ENCODE results near the gene UBE2D3. TPM values are rescaled to one million over a fixed set of nuclear protein-coding genes. Genes with fewer than 3 reads are reported as not detected.

The UBE2D3 gene
- total and polyA plus RNA-seq, 2 experiments from 2014 or later, result 277 to 418 TPM

DNA sequence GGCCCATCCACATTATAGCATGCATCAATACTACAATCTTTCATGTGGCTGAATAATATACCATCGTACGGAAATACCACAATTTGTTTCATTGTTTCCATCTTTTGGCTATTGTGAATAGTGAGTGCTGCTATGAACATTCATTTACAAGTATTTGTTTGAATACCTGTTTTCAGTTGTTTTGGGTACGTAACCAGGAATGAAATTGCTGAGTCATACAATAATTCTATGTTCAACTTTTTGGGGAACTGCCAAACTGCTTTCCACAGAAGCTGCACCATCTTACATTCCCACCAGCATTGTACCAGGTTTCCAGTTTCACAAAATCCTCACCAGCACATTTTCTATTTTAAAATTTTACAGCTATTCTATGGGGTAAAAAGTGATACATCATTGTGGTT is 38.0 kb downstream of the UBE2D3 start:
- TF ChIP-seq EZH2phosphoT487 (IDR thresholded peaks at IDR 0.05; ENCODE audit: low read depth, severe bottlenecking, unreplicated experiment), result no peak
- TF ChIP-seq EZH2 (IDR thresholded peaks at IDR 0.05; ENCODE audit: borderline replicate concordance), result no peak
- TF ChIP-seq, protein P1, sequence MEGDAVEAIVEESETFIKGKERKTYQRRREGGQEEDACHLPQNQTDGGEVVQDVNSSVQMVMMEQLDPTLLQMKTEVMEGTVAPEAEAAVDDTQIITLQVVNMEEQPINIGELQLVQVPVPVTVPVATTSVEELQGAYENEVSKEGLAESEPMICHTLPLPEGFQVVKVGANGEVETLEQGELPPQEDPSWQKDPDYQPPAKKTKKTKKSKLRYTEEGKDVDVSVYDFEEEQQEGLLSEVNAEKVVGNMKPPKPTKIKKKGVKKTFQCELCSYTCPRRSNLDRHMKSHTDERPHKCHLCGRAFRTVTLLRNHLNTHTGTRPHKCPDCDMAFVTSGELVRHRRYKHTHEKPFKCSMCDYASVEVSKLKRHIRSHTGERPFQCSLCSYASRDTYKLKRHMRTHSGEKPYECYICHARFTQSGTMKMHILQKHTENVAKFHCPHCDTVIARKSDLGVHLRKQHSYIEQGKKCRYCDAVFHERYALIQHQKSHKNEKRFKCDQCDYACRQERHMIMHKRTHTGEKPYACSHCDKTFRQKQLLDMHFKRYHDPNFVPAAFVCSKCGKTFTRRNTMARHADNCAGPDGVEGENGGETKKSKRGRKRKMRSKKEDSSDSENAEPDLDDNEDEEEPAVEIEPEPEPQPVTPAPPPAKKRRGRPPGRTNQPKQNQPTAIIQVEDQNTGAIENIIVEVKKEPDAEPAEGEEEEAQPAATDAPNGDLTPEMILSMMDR (IDR thresholded peaks at IDR 0.05; ENCODE audit: poor library complexity), result no peak

DNA sequence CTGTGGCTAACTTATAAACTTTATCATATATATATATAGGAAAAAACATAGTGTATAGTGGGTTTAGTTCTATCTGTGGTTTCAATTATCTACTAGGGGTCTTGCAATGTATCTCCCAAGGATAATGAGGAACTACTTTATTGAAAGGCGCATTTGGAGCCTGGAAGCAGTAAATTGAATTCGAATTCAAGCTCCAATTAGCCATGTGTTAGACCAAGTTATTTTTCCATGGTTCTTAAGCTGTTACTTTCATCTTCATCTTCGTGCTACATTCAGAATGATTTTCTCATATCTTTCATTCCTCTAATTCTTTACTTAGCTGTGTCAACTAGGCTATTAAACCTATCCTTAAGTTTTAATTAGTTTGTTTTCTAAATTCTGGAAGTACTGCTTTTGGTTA is 39.4 kb downstream of the UBE2D3 start:
- no peak for DNase-seq (ENCODE audit: low spot score)
- Histone ChIP-seq H3K27ac (no peak overlapping the region), H4K20me1 (ENCODE audit: insufficient read depth, poor library complexity, severe bottlenecking) (no peaks in the 10 kb centered on the region), H3K27me3 (no peaks in the 10 kb centered on the region), H2AFZ (no peak overlapping the region), H3K4me3 (no peak overlapping the region), H3K79me2 (no peaks in the 10 kb centered on the region), H3K4me2 (no peak overlapping the region), H3K36me3 (replicated peaks; ENCODE audit: insufficient read depth, low read depth) (no peaks in the 10 kb centered on the region), H3K9me2 (replicated peaks; ENCODE audit: insufficient read depth) (no peaks in the 10 kb centered on the region), H3K4me1 (ENCODE audit: insufficient read depth) (no peaks in the 10 kb centered on the region), H3K9me3 (ENCODE audit: low read depth) (no peaks in the 10 kb centered on the region)
- no peak for TF ChIP-seq EZH2 (IDR thresholded peaks at IDR 0.05; ENCODE audit: borderline replicate concordance)
- no peak for TF ChIP-seq EZH2phosphoT487 (IDR thresholded peaks at IDR 0.05; ENCODE audit: low read depth, severe bottlenecking, unreplicated experiment)
- TF ChIP-seq, protein P1 (IDR thresholded peaks at IDR 0.05; ENCODE audit: poor library complexity), result no peak
- WGBS (ENCODE audit: low lambda C conversion rate, missing lambda C conversion rate), result 95% methylated on average over 3 of the region's 3 CpGs

More for the DNA sequence above, 38.0 kb downstream of the UBE2D3 start:
- Histone ChIP-seq H3K4me2 (no peak overlapping the region), H2AFZ (no peak overlapping the region), H3K9me2 (replicated peaks; ENCODE audit: insufficient read depth) (no peaks in the 10 kb centered on the region), H4K20me1 (ENCODE audit: insufficient read depth, poor library complexity, severe bottlenecking) (no peaks in the 10 kb centered on the region), H3K27me3 (no peaks in the 10 kb centered on the region), H3K79me2 (no peaks in the 10 kb centered on the region), H3K9me3 (ENCODE audit: low read depth) (no peaks in the 10 kb centered on the region), H3K36me3 (replicated peaks; ENCODE audit: insufficient read depth, low read depth) (no peaks in the 10 kb centered on the region), H3K4me3 (no peak overlapping the region), H3K4me1 (ENCODE audit: insufficient read depth) (no peaks in the 10 kb centered on the region), H3K27ac (no peak overlapping the region)
- 96% methylated on average over 3 of the region's 3 CpGs for WGBS (ENCODE audit: low lambda C conversion rate, missing lambda C conversion rate)
- DNase-seq (ENCODE audit: low spot score), result peak; percentile 15

DNA sequence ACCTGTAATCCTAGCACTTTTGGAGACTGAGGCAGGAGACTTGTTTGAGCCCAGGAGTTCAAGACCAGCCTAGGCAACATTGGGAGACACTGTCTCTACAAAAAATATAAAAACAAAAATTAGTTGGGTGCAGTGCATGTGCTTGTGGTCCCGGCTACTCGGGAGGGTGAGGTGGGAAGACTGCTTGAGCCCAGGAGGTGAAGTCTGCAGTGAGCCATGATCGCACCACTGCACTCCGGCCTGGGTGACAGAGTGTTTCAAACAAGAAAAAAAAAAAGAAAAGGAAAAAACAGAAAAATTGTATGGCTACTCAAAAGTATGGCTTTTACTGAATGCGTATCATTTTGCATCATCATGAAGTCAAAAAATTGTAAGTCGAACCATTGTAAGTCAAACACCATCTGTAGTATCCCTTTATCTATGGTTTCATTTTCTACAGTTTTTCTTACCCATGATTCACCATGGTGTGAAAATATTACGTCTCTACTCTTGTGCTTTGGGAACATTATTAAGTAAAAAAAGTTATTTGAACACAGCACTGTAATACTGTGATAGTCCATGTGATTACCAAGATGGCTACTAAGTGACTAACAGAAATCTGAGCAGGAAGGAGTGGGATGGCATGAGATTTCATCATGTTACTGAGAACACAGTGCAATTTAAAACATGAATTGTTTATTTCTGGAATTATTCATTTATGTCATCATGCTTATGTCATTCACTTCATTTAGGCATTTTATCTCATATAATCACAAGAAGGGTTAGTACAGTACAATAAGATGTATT is 40.1 kb downstream of the UBE2D3 start:
- H3K9me2 ChIP-seq (replicated peaks; ENCODE audit: insufficient read depth), result no peaks in the 10 kb centered on the region
- no peaks in the 10 kb centered on the region for H3K4me1 ChIP-seq (ENCODE audit: insufficient read depth)
- H3K4me2 ChIP-seq, result no peak overlapping the region
- H3K79me2 ChIP-seq, result no peaks in the 10 kb centered on the region
- no peak overlapping the region for H3K27ac ChIP-seq
- H3K36me3 ChIP-seq (replicated peaks; ENCODE audit: insufficient read depth, low read depth), result no peaks in the 10 kb centered on the region
- H2AFZ ChIP-seq, result no peak overlapping the region
- WGBS (ENCODE audit: low lambda C conversion rate, missing lambda C conversion rate), result 95% methylated on average over 7 of the region's 7 CpGs
- no peak for DNase-seq (ENCODE audit: low spot score)
- no peaks in the 10 kb centered on the region for H4K20me1 ChIP-seq (ENCODE audit: insufficient read depth, poor library complexity, severe bottlenecking)
- no peak for TF ChIP-seq EZH2 (IDR thresholded peaks at IDR 0.05; ENCODE audit: borderline replicate concordance)
- TF ChIP-seq EZH2phosphoT487 (IDR thresholded peaks at IDR 0.05; ENCODE audit: low read depth, severe bottlenecking, unreplicated experiment), result no peak
- TF ChIP-seq, protein P1 (IDR thresholded peaks at IDR 0.05; ENCODE audit: poor library complexity), result no peak
- H3K27me3 ChIP-seq, result no peaks in the 10 kb centered on the region
- H3K9me3 ChIP-seq (ENCODE audit: low read depth), result no peaks in the 10 kb centered on the region
- no peak overlapping the region for H3K4me3 ChIP-seq

Data from hepatocyte (in vitro differentiated cells).